Amygdala (tissue), 56 donors: ENCODE measurements around the gene CELSR2.
"Not testable (repeated sequence)": the region's sequence is repeated elsewhere in the genome, so short reads cannot be mapped to it uniquely, and the experiment has no call there.

Experiments used
- DNase-seq, 56 donors: peaks; one replicate each; lab custom pipeline; 2025; lab: John Stamatoyannopoulos, UW

Gene CELSR2, protein sequence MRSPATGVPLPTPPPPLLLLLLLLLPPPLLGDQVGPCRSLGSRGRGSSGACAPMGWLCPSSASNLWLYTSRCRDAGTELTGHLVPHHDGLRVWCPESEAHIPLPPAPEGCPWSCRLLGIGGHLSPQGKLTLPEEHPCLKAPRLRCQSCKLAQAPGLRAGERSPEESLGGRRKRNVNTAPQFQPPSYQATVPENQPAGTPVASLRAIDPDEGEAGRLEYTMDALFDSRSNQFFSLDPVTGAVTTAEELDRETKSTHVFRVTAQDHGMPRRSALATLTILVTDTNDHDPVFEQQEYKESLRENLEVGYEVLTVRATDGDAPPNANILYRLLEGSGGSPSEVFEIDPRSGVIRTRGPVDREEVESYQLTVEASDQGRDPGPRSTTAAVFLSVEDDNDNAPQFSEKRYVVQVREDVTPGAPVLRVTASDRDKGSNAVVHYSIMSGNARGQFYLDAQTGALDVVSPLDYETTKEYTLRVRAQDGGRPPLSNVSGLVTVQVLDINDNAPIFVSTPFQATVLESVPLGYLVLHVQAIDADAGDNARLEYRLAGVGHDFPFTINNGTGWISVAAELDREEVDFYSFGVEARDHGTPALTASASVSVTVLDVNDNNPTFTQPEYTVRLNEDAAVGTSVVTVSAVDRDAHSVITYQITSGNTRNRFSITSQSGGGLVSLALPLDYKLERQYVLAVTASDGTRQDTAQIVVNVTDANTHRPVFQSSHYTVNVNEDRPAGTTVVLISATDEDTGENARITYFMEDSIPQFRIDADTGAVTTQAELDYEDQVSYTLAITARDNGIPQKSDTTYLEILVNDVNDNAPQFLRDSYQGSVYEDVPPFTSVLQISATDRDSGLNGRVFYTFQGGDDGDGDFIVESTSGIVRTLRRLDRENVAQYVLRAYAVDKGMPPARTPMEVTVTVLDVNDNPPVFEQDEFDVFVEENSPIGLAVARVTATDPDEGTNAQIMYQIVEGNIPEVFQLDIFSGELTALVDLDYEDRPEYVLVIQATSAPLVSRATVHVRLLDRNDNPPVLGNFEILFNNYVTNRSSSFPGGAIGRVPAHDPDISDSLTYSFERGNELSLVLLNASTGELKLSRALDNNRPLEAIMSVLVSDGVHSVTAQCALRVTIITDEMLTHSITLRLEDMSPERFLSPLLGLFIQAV (N-terminal part only)

GRCh38 chr1:109248797-109249629 lies at the start of gene CELSR2:
Gene CELSR2, plus strand, starts transcription at chr1:109249539. Its CDS starts 541 bp downstream, at chr1:109250080.
- DNase-seq: peak in 30 of 56 donors; percentile 27 to 81 (median 50)

- no peak for DNase-seq
Measured at GRCh38 chr1:109199710-109200109, 49.6 kb upstream of the CELSR2 start.

DNA sequence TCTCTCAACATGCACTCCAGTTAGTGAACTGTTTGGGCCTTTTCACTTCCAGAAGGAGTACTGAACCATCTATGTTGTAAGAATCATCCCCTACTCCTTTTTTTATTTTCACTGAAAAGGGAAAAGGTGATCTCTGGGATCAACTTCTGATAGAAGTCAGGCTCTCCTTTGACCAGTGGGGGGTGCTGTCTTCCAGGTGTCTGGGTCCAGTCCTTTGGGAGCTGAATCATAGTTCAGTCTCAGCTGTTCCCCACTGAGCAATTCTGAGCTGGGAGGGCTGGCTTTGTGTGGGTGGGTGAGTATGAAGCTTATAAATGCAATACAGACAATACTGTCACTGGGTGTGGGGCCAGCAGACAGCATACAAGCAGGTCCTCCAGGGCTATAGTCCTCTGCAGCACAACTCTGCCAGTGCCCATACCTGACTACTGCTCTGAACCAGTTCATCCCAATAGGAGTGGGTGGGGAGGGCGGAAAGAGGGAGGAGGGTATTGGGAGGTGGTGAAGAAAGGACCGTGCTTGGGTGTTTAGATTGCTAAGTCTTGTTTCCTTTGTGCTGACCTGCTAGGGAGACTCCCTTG lies 48.1 kb upstream of the CELSR2 start:
- peak in 40 of 56 donors; percentile 9 to 81 (median 46) for DNase-seq

DNA sequence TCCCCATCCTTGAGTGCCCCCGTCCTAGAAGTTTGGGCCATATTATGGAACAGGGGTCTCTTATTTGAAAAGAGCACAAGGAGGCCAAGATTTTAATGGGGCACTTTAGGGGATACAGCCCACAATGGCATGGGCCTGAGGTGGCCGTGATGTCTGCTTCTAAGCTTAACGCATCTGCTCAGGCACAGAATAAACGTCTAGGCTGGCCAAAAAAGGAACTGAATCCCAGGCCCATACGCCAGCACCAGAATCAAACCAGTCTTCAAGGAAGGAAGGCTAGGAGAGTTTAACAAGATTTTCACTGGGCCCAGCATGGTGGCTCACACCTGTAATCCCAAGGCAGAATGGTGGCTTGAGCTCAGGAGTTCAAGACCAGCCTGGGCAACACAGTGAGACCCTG lies 44.9 kb upstream of the CELSR2 start:
- no peak for DNase-seq

DNA sequence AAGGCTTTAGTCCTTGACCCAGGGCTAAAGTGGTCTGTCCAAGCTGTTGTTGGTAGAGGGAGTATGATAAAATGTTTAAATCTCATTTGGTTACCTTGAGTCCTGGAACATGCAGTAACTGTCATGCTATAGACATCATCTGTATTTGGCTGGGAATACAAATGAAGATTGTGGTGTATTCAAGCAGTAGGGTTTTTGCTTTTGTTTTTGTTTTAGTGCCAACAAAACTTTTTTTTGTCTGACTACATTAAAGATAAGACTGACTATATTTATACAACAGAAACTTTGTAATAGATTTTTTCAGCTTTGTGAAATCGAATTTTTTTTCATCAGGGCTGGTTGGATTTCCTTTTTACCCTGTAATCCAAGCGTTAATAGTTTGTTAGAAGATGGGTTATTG lies 43.0 kb upstream of the CELSR2 start:
- DNase-seq: no peak

DNA sequence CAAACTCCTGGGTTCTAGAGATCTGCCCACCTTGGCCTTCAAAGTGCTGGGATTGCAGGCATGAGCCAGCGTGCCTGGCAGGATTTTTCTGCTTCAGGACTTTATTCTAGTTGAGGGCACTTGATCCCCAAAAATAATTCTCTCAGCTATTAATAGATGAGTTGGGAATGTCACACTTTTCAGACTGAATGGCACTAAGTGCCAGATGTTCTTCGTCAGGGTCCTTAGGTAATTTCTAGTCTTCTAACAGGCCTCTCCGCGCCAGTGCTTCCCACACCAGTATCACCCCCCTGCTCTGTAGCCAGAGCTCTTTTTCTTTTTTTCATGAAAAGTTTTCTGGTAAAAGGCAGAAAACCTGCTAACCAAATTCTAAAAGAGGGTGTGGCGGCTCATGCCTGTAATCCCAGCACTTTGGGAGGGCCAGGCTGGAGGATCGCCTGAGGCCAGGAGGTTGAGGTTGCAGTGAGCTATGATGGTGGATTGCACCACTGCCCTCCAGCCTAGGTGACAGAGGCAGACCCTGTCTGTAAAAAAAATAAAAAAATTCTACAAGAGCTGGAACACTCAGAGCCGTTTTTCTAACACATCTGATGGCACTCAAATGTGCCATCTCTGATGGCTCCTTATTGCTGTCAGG lies 41.8 kb upstream of the CELSR2 start:
- no peak for DNase-seq

DNA sequence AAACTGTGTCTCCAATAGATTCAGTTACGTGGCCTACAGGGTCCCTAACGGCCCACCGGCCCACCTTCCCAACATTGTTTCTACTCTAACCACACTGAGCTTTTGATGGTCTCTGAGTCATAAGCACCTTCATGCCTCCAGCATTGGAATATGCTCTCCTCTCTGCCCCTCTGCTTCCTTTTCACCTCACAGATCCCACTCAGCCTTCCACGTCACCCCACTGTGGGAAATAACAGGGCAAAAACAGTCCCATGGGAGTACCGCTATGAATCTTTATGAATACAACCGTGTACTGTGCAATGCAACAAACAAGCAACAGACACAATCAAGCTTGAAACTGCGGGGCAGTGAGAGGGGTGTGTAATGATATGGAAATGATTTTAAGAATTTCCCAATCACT lies 40.9 kb upstream of the CELSR2 start:
- no peak for DNase-seq

- DNase-seq: no peak
Measured at GRCh38 chr1:109208836-109209463, 40.4 kb upstream of the CELSR2 start.

- no peak for DNase-seq
Measured at GRCh38 chr1:109210058-109210457, 39.3 kb upstream of the CELSR2 start.

GRCh38 chr1:109213345-109213823 lies 36.0 kb upstream of the CELSR2 start:
- no peak for DNase-seq

- DNase-seq: peak; percentile 39 to 92 (median 80)
Measured at GRCh38 chr1:109213824-109214693, 35.3 kb upstream of the CELSR2 start, which contains the start of gene SARS1. Gene SARS1, plus strand, starts transcription at chr1:109213918. Its CDS starts 75 bp downstream, at chr1:109213993.

GRCh38 chr1:109214695-109215623 lies 34.4 kb upstream of the CELSR2 start:
- peak in 6 of 56 donors; percentile 6 to 58 (median 29) for DNase-seq

DNA sequence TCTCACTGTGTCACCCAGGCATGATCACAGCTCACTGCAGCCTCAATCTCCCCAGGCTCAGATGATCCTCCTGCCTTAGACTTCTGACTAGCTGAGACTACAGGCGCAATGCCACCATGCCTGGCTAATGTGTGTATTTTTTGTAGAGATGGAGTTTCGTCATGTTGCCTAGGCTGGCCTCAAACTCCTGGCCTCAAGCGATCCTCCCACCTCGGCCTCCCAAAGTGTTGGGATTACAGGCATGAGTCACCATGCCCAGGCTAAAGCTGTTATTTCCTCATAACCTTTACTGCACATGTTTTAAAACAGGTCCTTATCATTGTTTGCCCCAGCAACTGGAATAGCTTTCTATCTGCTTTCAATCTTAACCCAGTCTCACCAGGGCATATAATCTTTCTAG lies 32.7 kb upstream of the CELSR2 start:
- no peak for DNase-seq

DNA sequence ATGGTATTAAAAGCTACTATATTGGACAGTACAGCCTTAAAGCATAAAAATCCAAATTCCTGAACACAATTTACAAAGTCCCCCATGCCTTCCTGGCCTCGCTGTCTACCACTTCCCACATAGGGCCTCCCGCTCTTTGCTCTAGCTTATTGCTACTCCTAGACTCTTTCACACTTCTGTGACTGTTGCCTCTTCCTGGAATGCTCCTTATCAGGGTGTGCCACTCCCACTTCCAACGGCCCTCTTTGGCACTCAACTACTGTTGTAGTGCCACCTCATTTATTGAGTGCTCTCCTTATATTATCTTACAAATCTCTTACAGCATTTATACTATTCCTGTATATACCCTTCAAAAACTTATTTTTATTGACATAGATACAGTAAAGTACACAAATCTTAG lies 30.8 kb upstream of the CELSR2 start:
- DNase-seq: no peak

DNA sequence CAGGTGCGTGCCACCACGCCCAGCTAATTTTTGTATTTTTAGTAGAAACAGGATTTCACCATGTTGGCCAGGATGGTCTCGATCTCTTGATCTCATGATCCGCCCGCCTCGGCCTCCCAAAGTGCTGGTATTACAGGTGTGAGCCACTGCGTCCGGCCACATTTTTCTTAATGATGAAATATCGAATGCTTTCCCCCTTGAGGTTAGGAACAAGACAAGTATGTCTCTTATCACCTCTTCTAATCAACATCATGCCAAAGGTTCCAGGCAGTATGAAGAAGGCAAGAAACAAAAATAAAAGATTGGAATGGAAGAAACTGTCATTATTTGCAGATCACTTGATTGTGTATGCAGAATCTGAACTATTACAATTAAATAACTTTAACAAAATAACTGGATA lies 28.1 kb upstream of the CELSR2 start:
- DNase-seq: not testable (repeated sequence)

DNA sequence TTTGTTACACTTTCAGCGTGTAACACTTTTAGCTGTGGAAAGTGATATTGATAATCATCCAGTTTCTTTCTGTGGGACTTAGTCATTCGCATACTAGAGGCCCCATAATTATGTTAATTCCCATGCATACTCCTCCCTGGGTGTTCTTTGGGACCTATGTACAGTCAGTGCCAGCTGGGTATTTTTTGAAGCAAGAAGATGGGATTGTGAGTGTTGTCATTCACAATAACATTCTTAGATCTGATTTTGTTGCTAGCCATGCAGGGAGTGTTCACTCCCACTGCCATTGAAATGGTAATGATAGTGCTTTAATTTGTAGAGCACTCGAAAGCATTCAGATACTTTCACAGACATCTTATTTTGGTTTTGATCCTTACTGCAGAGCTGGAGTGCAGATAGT lies 24.0 kb upstream of the CELSR2 start:
- DNase-seq: no peak
